Progenitor cell of endocrine pancreas (in vitro differentiated cells): ENCODE results near the gene SRGAP2B. TPM values are rescaled to one million over a fixed set of nuclear protein-coding genes. Genes with fewer than 3 reads are reported as not detected.
"Not testable (repeated sequence)": the region's sequence is repeated elsewhere in the genome, so short reads cannot be mapped to it uniquely, and the experiment has no call there.

Experiments used
- DNase-seq: peaks from one replicate; pipeline ENCODE4 v3.0.0; 2021; ENCODE audit warnings: low spot score; ENCODE audit not compliant: unreplicated experiment
- H3K27ac Mint-ChIP-seq: 2 replicates; pipeline ENCODE4 v1.8.0; 2021; ENCODE audit warnings: mild to moderate bottlenecking, moderate library complexity, mixed read lengths
- H3K27me3 Mint-ChIP-seq: 2 replicates; pipeline ENCODE4 v1.8.0; 2021; ENCODE audit warnings: mixed read lengths
- H3K36me3 Mint-ChIP-seq: 2 replicates; pipeline ENCODE4 v1.8.0; 2022; ENCODE audit warnings: mixed read lengths; ENCODE audit not compliant: insufficient read depth
- H3K4me1 Mint-ChIP-seq: 2 replicates; pipeline ENCODE4 v1.8.0; 2021; ENCODE audit warnings: low read depth, mixed read lengths
- H3K4me3 Mint-ChIP-seq: 2 replicates; pipeline ENCODE4 v1.8.0; 2021; ENCODE audit warnings: low read depth, mild to moderate bottlenecking, moderate library complexity, mixed read lengths
- H3K9me3 Mint-ChIP-seq: 2 replicates; pipeline ENCODE4 v1.8.0; 2021; ENCODE audit warnings: low read depth, mixed read lengths
- total RNA-seq: library from RNA; stranded (reverse); gene quantifications from 2 replicates; pipeline ENCODE4 v1.2.1, GENCODE V29; 2021

Gene SRGAP2B
- total RNA-seq, 1 donor from 2014 or later = 16.2 TPM

- not testable (repeated sequence) for H3K36me3 Mint-ChIP-seq, H3K4me3 Mint-ChIP-seq, H3K27me3 Mint-ChIP-seq, H3K4me1 Mint-ChIP-seq, H3K27ac Mint-ChIP-seq, DNase-seq, H3K9me3 Mint-ChIP-seq
Measured at GRCh38 chr1:145015744-145016491, 79.2 kb downstream of the SRGAP2B start.

DNA sequence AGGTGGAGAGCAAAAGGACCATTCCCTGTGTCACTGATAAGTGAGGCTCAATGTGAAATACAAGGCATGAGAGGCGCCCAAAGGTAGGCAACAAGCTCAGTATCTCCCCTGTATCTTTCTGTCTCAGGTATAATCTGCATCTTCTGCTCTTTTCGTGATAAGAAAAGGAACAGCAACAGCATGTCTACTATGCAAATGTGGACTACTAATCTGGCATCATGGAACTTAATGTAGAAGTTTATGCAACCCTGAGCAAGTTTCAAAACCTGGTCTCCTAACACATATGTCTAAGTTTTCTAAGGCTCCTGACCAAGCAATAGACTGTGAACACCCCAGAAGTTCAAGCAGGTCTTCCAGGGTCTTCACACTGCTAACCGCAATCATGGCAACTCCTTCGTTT lies 81.8 kb downstream of the SRGAP2B start:
- not testable (repeated sequence) for H3K36me3 Mint-ChIP-seq, H3K9me3 Mint-ChIP-seq, H3K27me3 Mint-ChIP-seq, H3K4me3 Mint-ChIP-seq, DNase-seq, H3K4me1 Mint-ChIP-seq, H3K27ac Mint-ChIP-seq

DNA sequence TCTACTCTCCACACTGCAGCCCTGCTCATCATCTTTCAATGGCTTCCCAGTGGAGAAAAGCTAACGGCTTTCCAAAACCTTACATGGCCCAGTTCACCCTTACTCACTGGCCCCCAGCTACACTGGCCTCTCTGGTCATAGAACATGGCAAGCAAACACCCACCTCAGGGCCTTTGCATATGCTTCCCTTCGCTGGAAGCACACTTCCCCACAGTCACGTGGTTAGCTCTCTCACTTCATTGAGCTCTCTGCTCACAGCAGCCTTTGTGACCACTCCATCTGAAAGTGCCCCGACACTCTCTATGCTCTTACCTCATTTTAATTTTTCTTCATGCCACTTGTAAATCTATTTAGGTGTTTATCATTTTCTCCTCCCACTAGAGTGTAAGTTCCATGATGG lies 83.3 kb downstream of the SRGAP2B start:
- H3K36me3 Mint-ChIP-seq, DNase-seq, H3K27me3 Mint-ChIP-seq, H3K9me3 Mint-ChIP-seq, H3K4me1 Mint-ChIP-seq, H3K27ac Mint-ChIP-seq, H3K4me3 Mint-ChIP-seq: not testable (repeated sequence)

DNA sequence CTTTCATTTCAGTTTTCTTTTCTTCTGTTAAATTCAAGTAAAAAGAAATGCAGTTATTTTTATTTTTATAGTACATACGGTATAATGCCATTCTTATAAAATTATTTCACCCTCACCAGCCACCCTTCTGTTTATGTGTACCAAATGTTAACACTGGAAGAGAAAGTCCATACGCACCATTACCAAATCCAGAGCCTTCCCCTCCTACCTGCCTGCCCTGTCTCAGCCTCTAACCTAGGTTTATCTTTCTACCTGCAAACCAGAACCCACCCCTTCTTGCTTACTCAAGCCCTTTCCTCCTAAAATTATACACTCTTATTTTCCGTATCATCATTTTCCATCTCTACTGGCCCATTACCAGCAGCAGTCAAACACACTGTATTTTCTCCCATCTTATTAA lies 84.5 kb downstream of the SRGAP2B start:
- not testable (repeated sequence) for H3K27me3 Mint-ChIP-seq, H3K27ac Mint-ChIP-seq, H3K4me1 Mint-ChIP-seq, H3K9me3 Mint-ChIP-seq, DNase-seq, H3K4me3 Mint-ChIP-seq, H3K36me3 Mint-ChIP-seq

- not testable (repeated sequence) for H3K4me3 Mint-ChIP-seq, H3K4me1 Mint-ChIP-seq, DNase-seq, H3K27me3 Mint-ChIP-seq, H3K27ac Mint-ChIP-seq, H3K9me3 Mint-ChIP-seq, H3K36me3 Mint-ChIP-seq
Measured at GRCh38 chr1:145009928-145010327, 85.2 kb downstream of the SRGAP2B start.

GRCh38 chr1:145008388-145008787 lies 86.7 kb downstream of the SRGAP2B start:
- H3K27me3 Mint-ChIP-seq, H3K4me3 Mint-ChIP-seq, H3K9me3 Mint-ChIP-seq, H3K36me3 Mint-ChIP-seq, H3K4me1 Mint-ChIP-seq, DNase-seq, H3K27ac Mint-ChIP-seq: not testable (repeated sequence)

DNA sequence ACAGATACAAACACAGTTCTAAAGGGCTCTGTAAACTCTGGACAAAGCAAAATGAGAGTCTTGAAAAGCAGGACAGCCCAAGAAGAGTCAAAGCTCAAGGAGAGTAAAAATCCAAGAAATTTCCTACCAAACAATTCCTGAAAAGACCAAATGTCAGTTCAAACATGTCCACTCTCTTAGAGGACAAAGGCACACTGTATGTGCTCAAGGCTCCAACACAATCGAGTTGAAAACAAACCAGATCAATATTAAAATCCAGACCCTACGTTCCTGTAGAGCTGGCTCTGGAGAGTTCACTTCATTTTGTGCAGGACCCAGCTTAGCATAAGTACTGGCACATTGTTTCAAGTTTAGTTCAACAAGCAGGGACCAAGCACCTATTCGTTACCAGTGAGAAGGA lies 90.0 kb downstream of the SRGAP2B start:
- not testable (repeated sequence) for H3K4me1 Mint-ChIP-seq, H3K27ac Mint-ChIP-seq, DNase-seq, H3K4me3 Mint-ChIP-seq, H3K36me3 Mint-ChIP-seq, H3K27me3 Mint-ChIP-seq, H3K9me3 Mint-ChIP-seq

- H3K4me3 Mint-ChIP-seq, H3K4me1 Mint-ChIP-seq, H3K27ac Mint-ChIP-seq, H3K27me3 Mint-ChIP-seq, H3K9me3 Mint-ChIP-seq, H3K36me3 Mint-ChIP-seq, DNase-seq: not testable (repeated sequence)
Measured at GRCh38 chr1:145001381-145001780, 93.7 kb downstream of the SRGAP2B start.

GRCh38 chr1:145000743-145001326 lies 94.3 kb downstream of the SRGAP2B start:
- not testable (repeated sequence) for H3K27me3 Mint-ChIP-seq, H3K36me3 Mint-ChIP-seq

GRCh38 chr1:145000074-145000742 lies 94.9 kb downstream of the SRGAP2B start:
- not testable (repeated sequence) for DNase-seq, H3K27me3 Mint-ChIP-seq, H3K36me3 Mint-ChIP-seq, H3K9me3 Mint-ChIP-seq, H3K4me1 Mint-ChIP-seq, H3K4me3 Mint-ChIP-seq, H3K27ac Mint-ChIP-seq

More at GRCh38 chr1:145000743-145001326, 94.3 kb downstream of the SRGAP2B start:
- H3K27ac Mint-ChIP-seq, H3K9me3 Mint-ChIP-seq, H3K4me3 Mint-ChIP-seq, H3K4me1 Mint-ChIP-seq, DNase-seq: not testable (repeated sequence)

DNA sequence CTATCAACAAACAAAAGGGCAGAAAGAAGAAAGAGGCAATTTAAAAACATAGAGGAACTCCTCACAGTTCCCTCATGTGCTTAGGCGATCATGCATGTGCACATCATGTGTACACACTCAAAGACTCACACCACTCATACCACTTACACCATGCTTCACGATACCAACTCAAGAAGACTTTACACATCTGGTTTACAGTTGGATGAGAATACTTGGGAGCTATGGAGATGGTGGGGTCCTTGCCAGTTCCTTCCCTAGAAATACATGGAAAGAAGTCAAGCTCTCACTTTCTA lies 96.2 kb downstream of the SRGAP2B start:
- not testable (repeated sequence) for H3K27ac Mint-ChIP-seq, DNase-seq, H3K9me3 Mint-ChIP-seq, H3K4me1 Mint-ChIP-seq, H3K36me3 Mint-ChIP-seq, H3K27me3 Mint-ChIP-seq, H3K4me3 Mint-ChIP-seq

DNA sequence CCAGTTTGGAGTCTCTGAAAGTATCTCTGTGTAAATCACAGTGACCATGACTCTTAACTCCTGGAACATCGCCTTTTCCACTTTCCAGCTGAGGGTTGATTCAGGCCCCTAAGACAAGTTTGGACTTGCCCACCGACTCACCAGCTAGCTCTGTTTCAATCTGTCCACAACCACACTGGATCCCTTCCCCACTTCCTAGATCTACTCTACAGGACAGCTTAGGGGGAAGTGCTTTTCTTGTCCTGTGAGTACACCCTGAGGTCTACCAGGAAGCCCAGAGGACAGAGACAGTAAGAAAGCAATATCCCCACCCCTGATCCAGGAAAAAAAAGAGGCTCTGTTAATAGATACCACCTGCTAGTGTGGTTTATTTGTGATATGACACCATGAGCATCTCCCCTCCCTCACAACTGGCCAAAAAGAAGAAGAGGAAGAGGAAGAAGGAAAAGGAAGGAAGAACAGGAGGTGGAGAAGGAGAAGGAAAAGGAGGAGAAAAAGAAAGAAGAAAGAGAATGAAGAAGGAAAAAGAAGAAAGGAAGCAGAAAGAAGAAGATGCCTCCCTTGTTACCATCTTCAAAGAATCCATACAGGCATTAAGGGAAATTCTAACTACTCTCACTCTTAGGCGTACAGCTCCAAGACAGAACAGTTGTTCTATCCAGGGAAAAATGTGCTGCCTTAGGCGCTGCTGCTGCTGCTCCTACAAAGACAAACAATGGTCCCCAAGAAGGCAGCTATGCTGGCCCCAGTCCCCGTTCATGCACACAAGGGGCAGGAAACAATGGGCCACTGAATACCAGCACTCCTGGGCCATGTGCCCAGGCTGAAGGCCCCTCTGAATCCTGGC lies 96.8 kb downstream of the SRGAP2B start:
- H3K4me3 Mint-ChIP-seq, H3K36me3 Mint-ChIP-seq, DNase-seq, H3K9me3 Mint-ChIP-seq, H3K4me1 Mint-ChIP-seq, H3K27me3 Mint-ChIP-seq: not testable (repeated sequence)
- peak overlapping the region; percentile 28 for H3K27ac Mint-ChIP-seq
